ENCODE data around the gene AUTS2. TPM values are rescaled to one million over a fixed set of nuclear protein-coding genes. Genes with fewer than 3 reads are reported as not detected.
A peak's percentile ranks its signal among the peaks of the same experiment; 100 is the strongest.

Gene AUTS2
- total RNA-seq, 1 experiment from 2014 or later = 256 TPM

DNA sequence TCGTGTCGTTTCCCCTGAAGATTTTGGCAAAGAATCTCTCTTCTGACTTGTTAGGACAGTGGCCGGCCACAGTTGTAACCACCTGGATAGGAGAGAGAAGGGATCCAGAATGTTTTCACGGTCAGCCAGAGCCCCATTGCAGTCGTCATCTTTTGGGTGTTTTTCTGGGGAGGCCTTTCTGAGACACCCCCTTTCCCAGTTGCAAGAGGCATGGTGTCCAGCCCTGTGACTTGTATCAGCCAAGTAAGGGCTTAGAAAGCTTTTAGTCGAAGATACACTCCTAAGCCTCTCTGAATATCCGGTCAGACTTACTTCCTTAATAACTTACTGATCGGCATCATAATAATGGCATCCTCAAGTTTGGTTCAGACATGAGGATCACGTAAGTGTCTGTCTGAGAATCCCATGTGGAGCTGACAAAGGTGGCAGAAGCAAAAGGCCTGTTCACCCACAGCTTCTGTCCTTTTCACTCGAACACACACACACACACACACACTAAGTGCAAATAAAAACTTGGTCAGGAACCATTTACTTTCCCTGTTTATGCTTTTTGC is 1098.0 kb downstream of the AUTS2 start:
- Histone ChIP-seq H3K9ac (ENCODE audit: extremely low read depth, insufficient read length, low read length) (peak overlapping the region; percentile 93), H3K27ac (ENCODE audit: insufficient read length, low read depth, low read length) (no peak overlapping the region), H4K91ac (ENCODE audit: insufficient read length, low read depth, low read length) (no peak overlapping the region), H3K56ac (ENCODE audit: insufficient read length, low read depth, low read length) (no peak overlapping the region), H4K20me1 (ENCODE audit: control insufficient read depth, insufficient read depth, insufficient read length) (no peaks in the 10 kb centered on the region), H3K23ac (ENCODE audit: insufficient read length, low read depth, low read length) (no peak overlapping the region), H3K4me1 (ENCODE audit: insufficient read depth, low read length) (peaks cover 9% of the 10 kb centered on the region; the same call in 1 of the 2 replicates), H3K4me2 (ENCODE audit: insufficient read depth, insufficient read length, low read length) (peak overlapping the region; percentile 94), H2BK15ac (ENCODE audit: low read depth, low read length) (no peak overlapping the region), H3K14ac (ENCODE audit: insufficient read depth, low read length) (peak overlapping the region; percentile 36; the same call in 1 of the 2 replicates), H2BK120ac (ENCODE audit: low read depth, low read length, poor library complexity, severe bottlenecking) (no peak overlapping the region), H3K27me3 (ENCODE audit: insufficient read depth, low read length) (peaks cover 8% of the 10 kb centered on the region; the same call in 1 of the 2 replicates), H3K79me2 (ENCODE audit: insufficient read depth, low read length) (peaks cover 15% of the 10 kb centered on the region; the same call in 1 of the 2 replicates), H3T11ph (ENCODE audit: low read length) (no peak overlapping the region), H2BK12ac (ENCODE audit: insufficient read length, low read depth, low read length) (no peak overlapping the region), H4K8ac (replicated peaks; ENCODE audit: insufficient read length, low read depth, low read length) (no peak overlapping the region), H3K79me1 (ENCODE audit: insufficient read depth, low read depth, low read length, poor library complexity, severe bottlenecking) (no peaks in the 10 kb centered on the region), H3K18ac (ENCODE audit: insufficient read length, low read depth, low read length) (no peak overlapping the region), H3K23me2 (ENCODE audit: insufficient read length, low read depth, low read length, poor library complexity, severe bottlenecking) (peaks cover 13% of the 10 kb centered on the region), H3K9me3 (ENCODE audit: control insufficient read depth, low read depth, low read length) (no peaks in the 10 kb centered on the region), H2BK20ac (ENCODE audit: low read depth, low read length, poor library complexity, severe bottlenecking) (no peak overlapping the region), H2AFZ (ENCODE audit: low read length) (no peak overlapping the region), H4K5ac (ENCODE audit: insufficient read length, low read depth, low read length) (no peak overlapping the region), H2BK5ac (ENCODE audit: insufficient read length, low read length) (no peak overlapping the region), H2AK5ac (ENCODE audit: insufficient read length, low read length) (no peak overlapping the region), H3K4ac (ENCODE audit: low read depth, low read length) (no peak overlapping the region)
- Mint-ChIP-seq H3K27ac (peak overlapping the region; percentile 96 to 98 (median 97); a peak in 2 of 7 replicates), H3K4me3 (peak overlapping the region; percentile 95 to 97), H3K27me3 (ENCODE audit: low read depth) (peaks cover 22% of the 10 kb centered on the region), H3K9me3 (peaks cover 4 to 7% of the 10 kb centered on the region in 2 experiments; a peak in 3 of 5 replicates), H3K4me1 (peaks cover 13 to 16% of the 10 kb centered on the region in 2 experiments), H3K36me3 (ENCODE audit: insufficient read depth in 1 of 3, low read depth in 3 of 3) (peaks cover 2 to 41% (median 14%) of the 10 kb centered on the region in 3 experiments)
- TF ChIP-seq, protein P1, sequence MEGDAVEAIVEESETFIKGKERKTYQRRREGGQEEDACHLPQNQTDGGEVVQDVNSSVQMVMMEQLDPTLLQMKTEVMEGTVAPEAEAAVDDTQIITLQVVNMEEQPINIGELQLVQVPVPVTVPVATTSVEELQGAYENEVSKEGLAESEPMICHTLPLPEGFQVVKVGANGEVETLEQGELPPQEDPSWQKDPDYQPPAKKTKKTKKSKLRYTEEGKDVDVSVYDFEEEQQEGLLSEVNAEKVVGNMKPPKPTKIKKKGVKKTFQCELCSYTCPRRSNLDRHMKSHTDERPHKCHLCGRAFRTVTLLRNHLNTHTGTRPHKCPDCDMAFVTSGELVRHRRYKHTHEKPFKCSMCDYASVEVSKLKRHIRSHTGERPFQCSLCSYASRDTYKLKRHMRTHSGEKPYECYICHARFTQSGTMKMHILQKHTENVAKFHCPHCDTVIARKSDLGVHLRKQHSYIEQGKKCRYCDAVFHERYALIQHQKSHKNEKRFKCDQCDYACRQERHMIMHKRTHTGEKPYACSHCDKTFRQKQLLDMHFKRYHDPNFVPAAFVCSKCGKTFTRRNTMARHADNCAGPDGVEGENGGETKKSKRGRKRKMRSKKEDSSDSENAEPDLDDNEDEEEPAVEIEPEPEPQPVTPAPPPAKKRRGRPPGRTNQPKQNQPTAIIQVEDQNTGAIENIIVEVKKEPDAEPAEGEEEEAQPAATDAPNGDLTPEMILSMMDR (conservative IDR thresholded peaks at IDR 0.05) = no peak
- DNase-seq = no peak
- no CpG with 5 or more reads among the region's 10 CpGs for WGBS (ENCODE audit: extremely low coverage, insufficient read length, low lambda C conversion rate)

Data from H9 (cell line).